Breast epithelium (tissue), 4 donors: ENCODE results near the gene IREB2. TPM values are rescaled to one million over a fixed set of nuclear protein-coding genes. Genes with fewer than 3 reads are reported as not detected.
A peak's percentile ranks its signal among the peaks of the same experiment; 100 is the strongest.

ENCODE experiments used
- DNase-seq, 2 donors: peaks; one replicate each; pipeline ENCODE4 v3.0.0-alpha.2; 2019; ENCODE audit warnings: low spot score in 2 of 2
- H3K27ac ChIP-seq, 2 donors: fragments of 200-600 bp; sonication (generic) in 1 of 2; one replicate each; pipeline ENCODE4 v1.5.1; 2016 to 2019; ENCODE audit warnings: mild to moderate bottlenecking in 1 of 2
- H3K27me3 ChIP-seq, 2 donors: fragments of 200-600 bp; sonication (generic) in 1 of 2; one replicate each; pipeline versions ENCODE4 v1.5.1 to v1.6.0; 2017 to 2019; ENCODE audit warnings: control low read depth in 1 of 2, mild to moderate bottlenecking in 1 of 2
- H3K36me3 ChIP-seq: fragments of 200-600 bp; one replicate; pipeline ENCODE4 v1.5.1; 2019
- H3K4me1 ChIP-seq, 2 donors: fragments of 200-600 bp; sonication (generic); one replicate each; pipeline ENCODE4 v1.5.1; 2016 to 2019; ENCODE audit warnings: control low read depth in 1 of 2
- H3K4me3 ChIP-seq, 3 donors: fragments of 200-600 bp; sonication (generic); 1 replicate in 2 of 3; 2 replicates in 1 of 3; pipeline ENCODE4 v1.5.1; 2016 to 2019; ENCODE audit warnings: mild to moderate bottlenecking in 3 of 3, moderate library complexity in 2 of 3
- H3K9me3 ChIP-seq, 2 donors: fragments of 200-600 bp; sonication (generic) in 1 of 2; one replicate each; pipeline ENCODE4 v1.5.1; 2016 to 2019; ENCODE audit warnings: control low read depth in 1 of 2
- CTCF ChIP-seq, 3 donors: fragments of 450-650 bp; IDR thresholded peaks; one replicate each; pipeline ENCODE4 v1.5.1; 2016 to 2017; ENCODE audit warnings: antibody characterized with exemption in 3 of 3, mild to moderate bottlenecking in 3 of 3, moderate library complexity in 3 of 3
- POLR2A ChIP-seq: fragments of 450-650 bp; IDR thresholded peaks from one replicate; pipeline ENCODE4 v1.6.1; 2016; ENCODE audit warnings: antibody characterized with exemption, mild to moderate bottlenecking, moderate library complexity
- POLR2AphosphoS5 ChIP-seq, 3 donors: sonication (generic); formaldehyde crosslinking; IDR thresholded peaks; one replicate each; pipeline ENCODE4 v1.6.1; 2017; ENCODE audit warnings: antibody characterized with exemption in 3 of 3
- intact Hi-C: fragments of 100-400 bp; cut with DNase I; formaldehyde crosslinking; loops from one replicate; pipeline ENCODE4 v1.15.1; 2023; ENCODE audit warnings: low total_unique reads
- total RNA-seq, 3 donors: library from RNA; depleted of rRNA; stranded (reverse); fragments of >200 nt; gene quantifications; one replicate each; pipeline ENCODE4 v1.1.0, GENCODE V29; 2016

The IREB2 gene
- total RNA-seq, 3 donors from 2014 or later = 45.8 to 52.2 (median 49.5) TPM

- H3K27ac ChIP-seq = peak overlapping the region in 1 of 2 donors; percentile 58
- H3K4me1 ChIP-seq = no peaks in the 10 kb centered on the region
- DNase-seq = no peak
- H3K4me3 ChIP-seq = no peak overlapping the region
- no peaks in the 10 kb centered on the region for H3K9me3 ChIP-seq
- no peak for TF ChIP-seq POLR2A
- TF ChIP-seq POLR2AphosphoS5 (IDR thresholded peaks at IDR 0.05) = no peak
- TF ChIP-seq CTCF (IDR thresholded peaks at IDR 0.05) = no peak
- no peaks in the 10 kb centered on the region for H3K27me3 ChIP-seq
- intact Hi-C loops = no loop called here
- H3K36me3 ChIP-seq = no peaks in the 10 kb centered on the region
These were observed 47.8 kb upstream of the IREB2 start for GRCh38 chr15:78390242-78390641.

DNA sequence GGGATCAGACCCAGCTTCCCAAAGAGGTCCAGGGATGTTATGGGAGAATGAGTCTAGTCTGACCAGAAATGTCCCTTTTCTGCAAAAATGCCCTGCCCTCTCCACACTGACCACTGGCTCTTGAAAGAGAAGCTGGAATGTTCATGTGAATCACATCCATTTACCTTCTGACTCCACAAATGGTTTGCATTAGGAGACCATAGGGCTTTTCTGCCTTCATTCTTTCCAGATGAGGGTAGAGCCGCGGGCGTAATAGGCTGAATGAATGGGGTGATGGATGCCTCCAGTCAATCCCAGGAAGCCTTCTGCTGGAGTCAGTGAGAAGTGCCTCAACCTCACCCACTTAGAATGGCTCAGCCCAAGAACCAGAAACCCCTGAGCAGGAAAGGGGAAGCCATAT is 47.2 kb upstream of the IREB2 start:
- H3K4me3 ChIP-seq = no peak overlapping the region
- H3K4me1 ChIP-seq = no peaks in the 10 kb centered on the region
- TF ChIP-seq POLR2A (no peak), POLR2AphosphoS5 (IDR thresholded peaks at IDR 0.05) (no peak), CTCF (IDR thresholded peaks at IDR 0.05) (no peak)
- no peaks in the 10 kb centered on the region for H3K9me3 ChIP-seq
- no peak for DNase-seq
- no peaks in the 10 kb centered on the region for H3K27me3 ChIP-seq
- intact Hi-C loops = no loop called here
- H3K27ac ChIP-seq = no peak overlapping the region
- no peaks in the 10 kb centered on the region for H3K36me3 ChIP-seq

- Histone ChIP-seq H3K4me1 (peaks cover 0 to 2% of the 10 kb centered on the region in 2 donors), H3K27ac (no peak overlapping the region), H3K27me3 (no peaks in the 10 kb centered on the region), H3K4me3 (no peak overlapping the region), H3K9me3 (no peaks in the 10 kb centered on the region), H3K36me3 (no peaks in the 10 kb centered on the region)
- TF ChIP-seq POLR2AphosphoS5 (IDR thresholded peaks at IDR 0.05) = no peak
- TF ChIP-seq CTCF (IDR thresholded peaks at IDR 0.05) = no peak
- TF ChIP-seq POLR2A = no peak
- intact Hi-C loops = no loop called here
- no peak for DNase-seq
These were observed 46.2 kb upstream of the IREB2 start for GRCh38 chr15:78391781-78392180.

- no peaks in the 10 kb centered on the region for H3K27me3 ChIP-seq
- TF ChIP-seq CTCF (IDR thresholded peaks at IDR 0.05) = no peak
- TF ChIP-seq POLR2AphosphoS5 (IDR thresholded peaks at IDR 0.05) = no peak
- TF ChIP-seq POLR2A = no peak
- no peaks in the 10 kb centered on the region for H3K9me3 ChIP-seq
- intact Hi-C loops = no loop called here
- H3K27ac ChIP-seq = no peak overlapping the region
- H3K36me3 ChIP-seq = no peaks in the 10 kb centered on the region
- no peak overlapping the region for H3K4me3 ChIP-seq
- DNase-seq = peak in 1 of 2 donors; percentile 54
- H3K4me1 ChIP-seq = peaks cover 0 to 6% of the 10 kb centered on the region in 2 donors
These were observed 45.6 kb upstream of the IREB2 start for GRCh38 chr15:78392430-78392829.

- intact Hi-C loops = no loop called here
- no peak overlapping the region for H3K27ac ChIP-seq
- H3K27me3 ChIP-seq = no peaks in the 10 kb centered on the region
- no peaks in the 10 kb centered on the region for H3K9me3 ChIP-seq
- no peak for TF ChIP-seq POLR2AphosphoS5 (IDR thresholded peaks at IDR 0.05)
- no peak for TF ChIP-seq CTCF (IDR thresholded peaks at IDR 0.05)
- TF ChIP-seq POLR2A = no peak
- H3K4me1 ChIP-seq = peaks cover 0 to 6% of the 10 kb centered on the region in 2 donors
- no peaks in the 10 kb centered on the region for H3K36me3 ChIP-seq
- DNase-seq = no peak
- H3K4me3 ChIP-seq = no peak overlapping the region
These were observed 44.9 kb upstream of the IREB2 start for GRCh38 chr15:78393137-78393536.
